SH-SY5Y (cell line): ENCODE data around the gene MYOM3.

Experiments used
- GATA2 ChIP-seq: IDR thresholded peaks from 2 replicates; pipeline ENCODE4 v1.6.1; 2011; ENCODE audit warnings: mild to moderate bottlenecking, low read depth, low read length
- GATA3 ChIP-seq: IDR thresholded peaks from 2 replicates; pipeline ENCODE4 v1.6.1; 2011; ENCODE audit warnings: low read depth, mild to moderate bottlenecking, low read length, moderate library complexity

DNA sequence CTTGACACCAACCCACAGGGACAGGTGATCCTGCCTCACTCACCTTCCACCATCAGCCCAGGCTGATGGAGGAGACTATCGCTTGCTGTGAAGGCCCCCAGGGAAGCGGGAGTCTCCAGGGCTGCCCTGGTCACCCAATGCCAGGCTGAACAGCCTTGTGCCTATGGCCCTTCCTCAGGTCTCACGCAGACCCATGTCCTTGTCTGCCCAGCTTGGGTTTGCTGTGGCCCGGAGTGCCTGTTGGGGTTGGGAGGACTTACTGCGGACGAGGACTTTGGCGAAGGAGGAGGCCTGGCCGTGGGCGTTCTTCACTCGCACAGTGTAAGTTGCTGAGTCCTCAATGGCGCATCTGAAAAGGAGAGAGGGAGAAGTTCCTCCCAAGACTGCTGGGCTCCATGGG lies 14.3 kb downstream of the MYOM3 start:
- TF ChIP-seq GATA2 (no peak), GATA3 (no peak)
